ENCODE results near the gene GULP1.

DNA sequence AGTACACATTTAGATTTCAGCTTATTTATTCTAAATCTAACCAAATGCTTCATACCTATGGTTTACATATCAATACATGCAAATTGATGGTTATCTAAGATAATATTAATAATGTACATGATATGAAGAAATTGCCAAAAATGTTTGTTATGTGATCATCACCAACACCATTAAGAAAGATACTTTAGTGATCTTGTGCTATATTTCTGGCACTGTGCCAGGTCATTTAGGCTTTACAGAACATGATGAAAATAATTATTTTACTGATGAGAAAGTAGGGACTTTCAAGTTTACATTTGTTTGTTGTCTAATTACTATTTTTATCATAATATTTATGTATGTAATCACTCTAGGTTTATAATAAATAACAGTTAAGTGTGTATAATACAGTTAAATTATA lies 158.3 kb downstream of the GULP1 start:
- TF ChIP-seq, protein P1, sequence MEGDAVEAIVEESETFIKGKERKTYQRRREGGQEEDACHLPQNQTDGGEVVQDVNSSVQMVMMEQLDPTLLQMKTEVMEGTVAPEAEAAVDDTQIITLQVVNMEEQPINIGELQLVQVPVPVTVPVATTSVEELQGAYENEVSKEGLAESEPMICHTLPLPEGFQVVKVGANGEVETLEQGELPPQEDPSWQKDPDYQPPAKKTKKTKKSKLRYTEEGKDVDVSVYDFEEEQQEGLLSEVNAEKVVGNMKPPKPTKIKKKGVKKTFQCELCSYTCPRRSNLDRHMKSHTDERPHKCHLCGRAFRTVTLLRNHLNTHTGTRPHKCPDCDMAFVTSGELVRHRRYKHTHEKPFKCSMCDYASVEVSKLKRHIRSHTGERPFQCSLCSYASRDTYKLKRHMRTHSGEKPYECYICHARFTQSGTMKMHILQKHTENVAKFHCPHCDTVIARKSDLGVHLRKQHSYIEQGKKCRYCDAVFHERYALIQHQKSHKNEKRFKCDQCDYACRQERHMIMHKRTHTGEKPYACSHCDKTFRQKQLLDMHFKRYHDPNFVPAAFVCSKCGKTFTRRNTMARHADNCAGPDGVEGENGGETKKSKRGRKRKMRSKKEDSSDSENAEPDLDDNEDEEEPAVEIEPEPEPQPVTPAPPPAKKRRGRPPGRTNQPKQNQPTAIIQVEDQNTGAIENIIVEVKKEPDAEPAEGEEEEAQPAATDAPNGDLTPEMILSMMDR (IDR thresholded peaks at IDR 0.05 in 2 of 3, conservative IDR thresholded peaks at IDR 0.05 in 1 of 3; ENCODE audit: borderline replicate concordance in 1 of 3, insufficient read depth in 1 of 3, low read depth in 2 of 3, low read length in 2 of 3): no peak
- no peak for TF ChIP-seq EZH2 (IDR thresholded peaks at IDR 0.05)
- TF ChIP-seq POLR2A (IDR thresholded peaks at IDR 0.05; ENCODE audit: borderline replicate concordance, extremely low read depth, insufficient read depth, insufficient read length): no peak
- TF ChIP-seq ATF3 (IDR thresholded peaks at IDR 0.05): no peak
- TF ChIP-seq, protein P2, sequence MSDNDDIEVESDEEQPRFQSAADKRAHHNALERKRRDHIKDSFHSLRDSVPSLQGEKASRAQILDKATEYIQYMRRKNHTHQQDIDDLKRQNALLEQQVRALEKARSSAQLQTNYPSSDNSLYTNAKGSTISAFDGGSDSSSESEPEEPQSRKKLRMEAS (IDR thresholded peaks at IDR 0.05): no peak
- no peak for TF ChIP-seq SIN3A (IDR thresholded peaks at IDR 0.05; ENCODE audit: low read depth)
- no peak for TF ChIP-seq SP1 (IDR thresholded peaks at IDR 0.05; ENCODE audit: low read depth)
- no peak for TF ChIP-seq RAD21 (IDR thresholded peaks at IDR 0.05; ENCODE audit: low read depth)
- TF ChIP-seq EZH2phosphoT487 (IDR thresholded peaks at IDR 0.05; ENCODE audit: borderline replicate concordance): no peak
- no peak for TF ChIP-seq TCF7L2 (IDR thresholded peaks at IDR 0.05; ENCODE audit: borderline replicate concordance, extremely low read depth, insufficient read depth, insufficient read length)
- no peak for TF ChIP-seq POLR2AphosphoS5 (IDR thresholded peaks at IDR 0.05; ENCODE audit: low read depth, low read length)
